Endothelial cell of umbilical vein (primary cell): ENCODE measurements around the gene KCNJ18. TPM values are rescaled to one million over a fixed set of nuclear protein-coding genes. Genes with fewer than 3 reads are reported as not detected.

Source experiments
- BruUV-seq: library from RNA; stranded (reverse); fragments of 400-500 nt; replicated peaks from 2 replicates; lab custom pipeline; 2021; lab: Mats Ljungman, UMichigan
- CTCF ChIA-PET: fragments of 300-600, 350-600 bp; sonication (Branson Sonifier 250); formaldehyde crosslinking; loops from one replicate; lab custom pipeline; 2021; ENCODE audit warnings: antibody characterized with exemption, inconsistent platforms; lab: Charles Lee
- POLR2A ChIA-PET: fragments of 300-600, 350-600 bp; sonication (Branson Sonifier 250); formaldehyde crosslinking; loops from one replicate; lab custom pipeline; 2021; ENCODE audit warnings: antibody characterized with exemption, inconsistent platforms; lab: Charles Lee
- DNase-seq: peaks from one replicate; pipeline ENCODE4 v3.0.0-alpha.2; 2011; ENCODE audit warnings: low read depth, low spot score
- FAIRE-seq: peaks from 2 replicates; lab custom pipeline; 2011; peaks lifted over from hg19 to GRCh38; lab: Jason Lieb, UNC
- H2AFZ ChIP-seq: 2 replicates; pipeline ENCODE4 v1.6.0; 2012; ENCODE audit warnings: low read depth, low read length, control low read depth, inconsistent platforms
- H3K27ac ChIP-seq: 2 replicates; pipeline ENCODE4 v1.5.1; 2011; ENCODE audit warnings: low read depth, mild to moderate bottlenecking, control low read depth, low read length, moderate library complexity; ENCODE audit not compliant: insufficient read depth
- H3K27me3 ChIP-seq, 2 experiments: 2 replicates each; pipeline versions ENCODE4 v1.6.0 to v1.6.1; 2011; ENCODE audit warnings: low read length in 2 of 2, mixed read lengths in 1 of 2; ENCODE audit not compliant: control insufficient read depth in 2 of 2, insufficient read depth in 2 of 2
- H3K36me3 ChIP-seq, 2 experiments: 2 replicates in 1 of 2; 3 replicates in 1 of 2; pipeline ENCODE4 v1.5.1; 2011; ENCODE audit warnings: low read length in 2 of 2, mild to moderate bottlenecking in 1 of 2, moderate library complexity in 1 of 2; ENCODE audit not compliant: control insufficient read depth in 2 of 2, insufficient read depth in 2 of 2; ENCODE audit errors: extremely low read depth in 1 of 2
- H3K4me1 ChIP-seq: 3 replicates; pipeline ENCODE4 v1.5.1; 2011; ENCODE audit warnings: mild to moderate bottlenecking, low read length; ENCODE audit not compliant: control insufficient read depth, insufficient read depth; ENCODE audit errors: extremely low read depth
- H3K4me2 ChIP-seq: 2 replicates; pipeline ENCODE4 v1.6.1; 2011; ENCODE audit warnings: low read length, control low read depth, mixed read lengths; ENCODE audit not compliant: insufficient read depth
- H3K4me3 ChIP-seq, 3 experiments: fragments of 200-600 bp in 1 of 3; sonication (generic), shearing (Covaris generic) in 1 of 3; replicated peaks in 1 of 3; 2 replicates each; pipeline ENCODE4 v1.5.1; 2011 to 2016; ENCODE audit warnings: control low read depth in 3 of 3, low read length in 3 of 3, mild to moderate bottlenecking in 2 of 3, inconsistent platforms in 1 of 3, low read depth in 1 of 3, moderate library complexity in 1 of 3; ENCODE audit not compliant: insufficient read depth in 1 of 3
- H3K79me2 ChIP-seq: 2 replicates; pipeline ENCODE4 v1.6.0; 2012; ENCODE audit warnings: low read length, inconsistent platforms; ENCODE audit not compliant: control insufficient read depth, insufficient read depth
- H3K9ac ChIP-seq: replicated peaks from 2 replicates; pipeline ENCODE3; 2011; ENCODE audit warnings: low read length, control low read depth; ENCODE audit not compliant: insufficient read depth; ENCODE audit errors: extremely low read depth
- H3K9me1 ChIP-seq: replicated peaks from 3 replicates; pipeline ENCODE4 v1.6.0; 2011; ENCODE audit warnings: mild to moderate bottlenecking, low read length; ENCODE audit not compliant: control insufficient read depth, insufficient read depth; ENCODE audit errors: extremely low read depth
- H3K9me3 ChIP-seq: replicated peaks from 2 replicates; pipeline ENCODE4 v1.5.1; 2012; ENCODE audit warnings: low read length, inconsistent platforms; ENCODE audit not compliant: control insufficient read depth, insufficient read depth
- H4K20me1 ChIP-seq: replicated peaks from 2 replicates; pipeline ENCODE3; 2011; ENCODE audit warnings: mild to moderate bottlenecking, low read length; ENCODE audit not compliant: control insufficient read depth, insufficient read depth; ENCODE audit errors: extremely low read depth
- EZH2 ChIP-seq: IDR thresholded peaks from 2 replicates; pipeline ENCODE4 v1.6.1; 2012; ENCODE audit warnings: borderline replicate concordance, low read depth, mild to moderate bottlenecking, moderate library complexity, low read length, inconsistent platforms; ENCODE audit not compliant: severe bottlenecking
- FOS ChIP-seq: IDR thresholded peaks from 2 replicates; pipeline ENCODE4 v1.6.1; 2011; ENCODE audit warnings: mild to moderate bottlenecking, low read length, moderate library complexity, borderline replicate concordance; ENCODE audit not compliant: insufficient read depth
- GATA2 ChIP-seq: IDR thresholded peaks from 2 replicates; pipeline ENCODE4 v1.7.0; 2011; ENCODE audit warnings: low read depth, mild to moderate bottlenecking, moderate library complexity, mixed read lengths, low read length; ENCODE audit not compliant: insufficient read length, insufficient read depth
- JUN ChIP-seq: IDR thresholded peaks from 2 replicates; pipeline ENCODE4 v1.6.1; 2011; ENCODE audit warnings: borderline replicate concordance, low read depth; ENCODE audit not compliant: insufficient read length, insufficient read depth
- MYC ChIP-seq: IDR thresholded peaks from one replicate; pipeline ENCODE4 v1.6.1; 2011; ENCODE audit warnings: mild to moderate bottlenecking, low read depth, low read length
- POLR2A ChIP-seq: IDR thresholded peaks from 2 replicates; pipeline ENCODE4 v1.6.1; 2012; ENCODE audit warnings: low read depth, mild to moderate bottlenecking, control low read depth, low read length
- POLR2AphosphoS5 ChIP-seq: IDR thresholded peaks from 2 replicates; pipeline ENCODE4 v1.6.1; 2012; ENCODE audit warnings: low read depth, mild to moderate bottlenecking, control low read depth, low read length, moderate library complexity; ENCODE audit not compliant: insufficient read depth
- dilution Hi-C: fragments of 300-500 bp; cut with MboI; formaldehyde crosslinking; loops from one replicate; pipeline ENCODE4 v1.15.0; 2019; ENCODE audit warnings: low sequenced_read_pairs; ENCODE audit not compliant: extremely low pct_ligation_motif_present
- intact Hi-C: fragments of 100-400 bp; cut with micrococcal nuclease; formaldehyde crosslinking; loops from one replicate; pipeline ENCODE4 v1.10.0; 2022
- polyA plus RNA-seq, 4 experiments: library from polyadenylated mRNA; depleted of rRNA in 3 of 4; stranded (reverse) in 3 of 4; unstranded in 1 of 4; fragments of >200 nt; gene quantifications; 2 replicates each; pipeline versions ENCODE4 v1.2.1 to v1.2.3, GENCODE V29; 2011 to 2012; ENCODE audit warnings: missing spikeins in 1 of 4
- total RNA-seq: library from RNA; stranded (reverse); gene quantifications from 2 replicates; pipeline ENCODE4 v1.2.3, GENCODE V29; 2021
- TF ChIP-seq, protein P1 (sequence below): IDR thresholded peaks from 2 replicates; pipeline ENCODE4 v1.6.1; 2011; ENCODE audit not compliant: insufficient read depth, insufficient read length
- TF ChIP-seq, protein P2 (sequence below), 2 donors: IDR thresholded peaks; 1 replicate in 1 of 2; 2 replicates in 1 of 2; pipeline ENCODE4 v1.5.1; 2011; ENCODE audit warnings: low read length in 2 of 2, mild to moderate bottlenecking in 2 of 2, moderate library complexity in 2 of 2, control low read depth in 1 of 2, inconsistent platforms in 1 of 2, low read depth in 1 of 2; ENCODE audit not compliant: insufficient read depth in 1 of 2; ENCODE audit errors: extremely low read depth in 1 of 2

Gene KCNJ18
- total and polyA plus RNA-seq, 2 donors (not counting 3 experiments of a cell fraction or from before 2014, with no cell fraction given): not detected

- TF ChIP-seq GATA2 (no peak), MYC (no peak), POLR2A (no peak), FOS (no peak), POLR2AphosphoS5 (no peak), JUN (no peak), EZH2 (no peak)
- TF ChIP-seq, protein P1, sequence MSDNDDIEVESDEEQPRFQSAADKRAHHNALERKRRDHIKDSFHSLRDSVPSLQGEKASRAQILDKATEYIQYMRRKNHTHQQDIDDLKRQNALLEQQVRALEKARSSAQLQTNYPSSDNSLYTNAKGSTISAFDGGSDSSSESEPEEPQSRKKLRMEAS: no peak
- TF ChIP-seq, protein P2, sequence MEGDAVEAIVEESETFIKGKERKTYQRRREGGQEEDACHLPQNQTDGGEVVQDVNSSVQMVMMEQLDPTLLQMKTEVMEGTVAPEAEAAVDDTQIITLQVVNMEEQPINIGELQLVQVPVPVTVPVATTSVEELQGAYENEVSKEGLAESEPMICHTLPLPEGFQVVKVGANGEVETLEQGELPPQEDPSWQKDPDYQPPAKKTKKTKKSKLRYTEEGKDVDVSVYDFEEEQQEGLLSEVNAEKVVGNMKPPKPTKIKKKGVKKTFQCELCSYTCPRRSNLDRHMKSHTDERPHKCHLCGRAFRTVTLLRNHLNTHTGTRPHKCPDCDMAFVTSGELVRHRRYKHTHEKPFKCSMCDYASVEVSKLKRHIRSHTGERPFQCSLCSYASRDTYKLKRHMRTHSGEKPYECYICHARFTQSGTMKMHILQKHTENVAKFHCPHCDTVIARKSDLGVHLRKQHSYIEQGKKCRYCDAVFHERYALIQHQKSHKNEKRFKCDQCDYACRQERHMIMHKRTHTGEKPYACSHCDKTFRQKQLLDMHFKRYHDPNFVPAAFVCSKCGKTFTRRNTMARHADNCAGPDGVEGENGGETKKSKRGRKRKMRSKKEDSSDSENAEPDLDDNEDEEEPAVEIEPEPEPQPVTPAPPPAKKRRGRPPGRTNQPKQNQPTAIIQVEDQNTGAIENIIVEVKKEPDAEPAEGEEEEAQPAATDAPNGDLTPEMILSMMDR (IDR thresholded peaks at IDR 0.05; ENCODE audit: extremely low read depth in 1 of 2, insufficient read depth in 1 of 2, low read depth in 1 of 2, low read length in 2 of 2): no peak
- H3K79me2 ChIP-seq: no peaks in the 10 kb centered on the region
- BruUV-seq: no TSS peak
Observed at GRCh38 chr17:21676281-21677111, 15.8 kb upstream of the KCNJ18 start.

More at GRCh38 chr17:21676281-21677111, 15.8 kb upstream of the KCNJ18 start:
- no peak overlapping the region for H3K9ac ChIP-seq
- H2AFZ ChIP-seq: no peak overlapping the region
- no peaks in the 10 kb centered on the region for H3K9me1 ChIP-seq
- H3K36me3 ChIP-seq: no peaks in the 10 kb centered on the region
- intact Hi-C loops: no loop called here
- ChIA-PET CTCF (no interaction called here), POLR2A (no interaction called here)
- DNase-seq: no peak
- no peaks in the 10 kb centered on the region for H3K27me3 ChIP-seq
- no peak overlapping the region for H3K27ac ChIP-seq
- no peaks in the 10 kb centered on the region for H4K20me1 ChIP-seq
- no peak for FAIRE-seq
- H3K4me1 ChIP-seq: no peaks in the 10 kb centered on the region
- H3K9me3 ChIP-seq: peaks cover 19% of the 10 kb centered on the region
- H3K4me3 ChIP-seq: no peak overlapping the region
- no peak overlapping the region for H3K4me2 ChIP-seq
- dilution Hi-C loops: no loop called here
